Left kidney (tissue), 2 donors: ENCODE results near the gene HOXA7. TPM values are rescaled to one million over a fixed set of nuclear protein-coding genes. Genes with fewer than 3 reads are reported as not detected.

ENCODE experiments used
- DNase-seq: peaks from one replicate; pipeline ENCODE4 v3.0.0-alpha.2; 2013
- polyA plus RNA-seq: library from polyadenylated mRNA; unstranded; fragments of 120-200 nt; gene quantifications from one replicate; pipeline ENCODE4 v1.2.1, GENCODE V29; 2013; ENCODE audit not compliant: insufficient read length

The HOXA7 gene
- polyA plus RNA-seq, 1 donor, result 22.7 TPM

DNA sequence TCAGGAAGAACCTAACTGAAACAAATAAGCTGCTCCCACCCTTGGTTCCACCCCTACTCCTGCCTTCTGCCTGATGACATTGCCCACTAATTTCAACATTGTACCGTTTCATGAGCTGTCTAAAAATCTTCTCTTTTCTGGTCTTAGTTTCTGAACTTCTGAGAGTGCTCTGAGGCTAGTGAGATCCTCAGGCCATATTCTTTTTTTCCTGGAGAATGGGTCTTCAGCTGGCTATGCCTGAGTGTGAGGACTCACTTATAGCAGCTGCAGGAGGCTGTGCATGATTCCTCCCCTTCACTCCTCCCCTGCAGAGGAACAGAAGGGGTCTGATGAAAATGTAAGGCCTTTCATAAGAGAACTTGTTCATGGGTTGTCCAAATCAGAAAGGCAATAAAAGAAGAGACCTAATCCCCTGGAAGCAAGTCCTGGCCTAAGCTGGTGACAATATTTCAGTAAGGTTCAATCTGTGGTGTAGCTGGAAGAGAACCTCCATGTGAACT, 37.0 kb downstream of the HOXA7 start:
- no peak for DNase-seq

DNA sequence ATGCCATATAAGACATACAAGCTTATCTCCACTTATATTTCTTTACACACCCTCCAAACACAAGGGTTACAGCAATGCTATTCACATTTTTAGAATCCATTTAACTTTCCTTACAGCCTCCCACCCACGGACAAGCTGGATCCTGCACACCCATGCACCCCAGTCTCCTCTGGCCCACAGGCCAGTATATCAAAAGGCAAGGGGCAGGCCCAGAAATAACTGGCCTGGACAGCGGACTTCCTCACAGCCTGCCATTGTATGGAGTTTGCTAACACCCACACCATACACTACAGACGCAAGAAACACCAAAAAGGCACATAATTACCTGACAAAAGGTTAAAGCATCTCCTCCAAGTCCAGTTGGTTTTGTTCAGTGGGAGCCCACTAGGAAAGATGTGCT, 37.9 kb downstream of the HOXA7 start:
- no peak for DNase-seq

DNA sequence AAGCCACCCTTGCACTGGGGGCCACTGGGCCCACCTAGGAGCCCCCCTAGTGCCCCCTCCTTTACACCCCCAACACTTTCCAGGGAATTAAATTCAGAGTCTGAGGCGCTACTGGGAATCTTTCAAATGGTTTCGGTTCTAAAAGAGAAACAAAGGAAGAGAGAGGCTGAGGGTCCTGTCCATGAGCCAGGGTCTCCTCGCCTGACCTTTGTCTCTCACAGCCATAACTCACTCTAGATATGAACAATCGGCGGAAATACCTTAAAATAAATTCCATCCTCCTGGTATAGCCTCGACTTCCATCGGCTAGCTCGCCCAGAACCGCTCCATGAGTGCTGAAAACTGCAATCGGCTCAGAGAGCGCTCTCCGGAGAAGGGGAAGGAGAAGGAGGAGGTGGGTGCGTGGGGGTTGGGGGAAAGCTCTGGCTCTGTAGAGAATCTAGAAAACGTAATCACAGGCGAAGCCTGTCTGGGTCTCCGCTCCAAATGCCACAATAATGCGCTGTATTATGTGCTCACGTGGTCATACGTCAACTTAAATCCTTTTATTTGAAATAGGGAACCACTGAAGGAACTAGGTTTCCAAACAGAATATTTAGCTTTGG, 38.5 kb downstream of the HOXA7 start:
- DNase-seq, result no peak

GRCh38 chr7:27116962-27117886, 39.3 kb downstream of the HOXA7 start:
- DNase-seq, result no peak

- DNase-seq, result no peak
These were observed 40.2 kb downstream of the HOXA7 start for GRCh38 chr7:27116031-27116961.

- no peak for DNase-seq
These were observed 41.1 kb downstream of the HOXA7 start for GRCh38 chr7:27115221-27116026.

GRCh38 chr7:27114881-27115220, 41.6 kb downstream of the HOXA7 start:
- no peak for DNase-seq

GRCh38 chr7:27113991-27114769, 42.3 kb downstream of the HOXA7 start:
- no peak for DNase-seq

DNA sequence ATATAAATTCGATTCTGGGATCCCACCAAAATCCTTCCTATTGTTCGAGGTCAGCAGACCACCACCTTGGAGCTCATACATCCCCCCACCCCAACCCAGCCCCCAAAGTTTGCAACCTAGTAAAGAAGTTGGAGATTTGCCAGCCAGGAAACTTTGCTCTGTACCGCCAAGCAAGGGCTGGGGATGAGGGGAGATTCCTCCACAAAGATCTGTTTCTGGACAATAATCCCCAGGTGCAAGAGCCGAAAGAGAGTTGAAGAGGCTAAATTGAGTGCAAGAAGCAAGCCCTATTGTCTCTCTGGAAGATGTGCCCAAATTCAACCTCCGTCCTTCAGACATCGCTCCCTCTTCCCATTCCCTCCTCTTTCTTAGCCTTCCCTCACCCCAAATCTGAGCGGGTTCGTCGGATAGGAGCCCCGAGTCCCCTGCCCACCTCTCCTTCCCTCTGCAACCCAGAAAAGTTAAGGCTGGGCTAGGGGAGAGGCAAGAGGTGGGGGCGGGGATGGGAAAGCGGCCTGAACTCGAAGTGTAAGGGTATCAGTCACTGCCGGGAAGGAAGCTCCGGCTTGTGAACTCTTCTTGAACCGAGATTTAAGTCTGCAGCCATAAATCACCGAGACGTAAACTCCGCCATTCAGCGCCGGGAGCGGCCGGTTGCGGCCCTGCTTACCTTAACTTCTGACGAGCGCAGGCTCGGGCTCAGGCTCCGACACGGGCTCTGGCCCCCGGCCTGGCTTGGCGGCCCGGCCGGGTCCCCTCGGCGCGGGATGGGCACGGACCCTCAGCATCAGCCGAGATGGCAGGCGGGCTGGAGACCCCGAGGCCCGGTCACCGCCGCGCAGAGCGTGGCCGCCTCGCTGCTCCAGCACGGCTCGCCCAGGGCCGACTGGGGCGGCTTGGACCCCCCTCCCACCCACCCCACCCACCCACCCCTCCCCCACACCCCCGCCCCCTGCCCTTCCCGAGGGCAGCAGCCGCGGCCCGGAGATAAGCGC, 43.2 kb downstream of the HOXA7 start:
- DNase-seq, result peak; percentile 93

- DNase-seq, result no peak
These were observed 44.1 kb downstream of the HOXA7 start for GRCh38 chr7:27112361-27112760.

GRCh38 chr7:27111751-27112277, 44.7 kb downstream of the HOXA7 start:
- no peak for DNase-seq

DNA sequence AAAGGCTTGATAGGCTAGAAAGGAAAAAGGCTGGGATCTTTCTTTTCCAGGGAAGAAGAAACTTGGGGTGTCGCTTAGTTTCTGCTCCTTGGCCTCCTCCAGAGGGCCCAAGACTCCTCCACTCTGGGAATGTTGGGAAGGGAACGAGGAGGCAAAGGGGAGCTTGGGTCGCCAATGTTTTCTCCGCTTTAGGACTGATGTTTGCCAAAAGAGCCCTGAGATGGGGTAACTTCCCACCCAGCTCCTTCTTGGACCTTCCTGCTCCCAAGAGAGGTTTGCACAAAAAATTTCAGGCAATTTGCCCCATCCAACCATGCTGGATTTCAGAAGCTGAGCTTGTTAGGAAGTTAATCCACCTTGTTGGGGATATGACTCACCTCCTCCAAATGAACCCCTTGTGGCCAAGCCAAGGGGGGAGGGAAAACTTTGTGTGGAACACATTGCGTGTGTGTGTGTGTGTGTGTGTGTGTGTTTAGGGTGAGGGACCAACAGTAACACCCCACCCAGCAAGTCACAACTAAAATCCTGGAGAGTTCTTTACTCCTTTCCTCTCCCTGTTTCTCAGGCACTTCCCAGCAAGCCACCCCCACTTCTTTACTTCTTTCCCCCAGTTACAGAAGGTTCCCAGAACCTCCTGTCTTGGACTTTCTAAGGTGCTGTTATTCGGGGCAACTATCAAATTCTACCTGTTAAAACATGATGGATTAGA, 45.3 kb downstream of the HOXA7 start:
- no peak for DNase-seq

DNA sequence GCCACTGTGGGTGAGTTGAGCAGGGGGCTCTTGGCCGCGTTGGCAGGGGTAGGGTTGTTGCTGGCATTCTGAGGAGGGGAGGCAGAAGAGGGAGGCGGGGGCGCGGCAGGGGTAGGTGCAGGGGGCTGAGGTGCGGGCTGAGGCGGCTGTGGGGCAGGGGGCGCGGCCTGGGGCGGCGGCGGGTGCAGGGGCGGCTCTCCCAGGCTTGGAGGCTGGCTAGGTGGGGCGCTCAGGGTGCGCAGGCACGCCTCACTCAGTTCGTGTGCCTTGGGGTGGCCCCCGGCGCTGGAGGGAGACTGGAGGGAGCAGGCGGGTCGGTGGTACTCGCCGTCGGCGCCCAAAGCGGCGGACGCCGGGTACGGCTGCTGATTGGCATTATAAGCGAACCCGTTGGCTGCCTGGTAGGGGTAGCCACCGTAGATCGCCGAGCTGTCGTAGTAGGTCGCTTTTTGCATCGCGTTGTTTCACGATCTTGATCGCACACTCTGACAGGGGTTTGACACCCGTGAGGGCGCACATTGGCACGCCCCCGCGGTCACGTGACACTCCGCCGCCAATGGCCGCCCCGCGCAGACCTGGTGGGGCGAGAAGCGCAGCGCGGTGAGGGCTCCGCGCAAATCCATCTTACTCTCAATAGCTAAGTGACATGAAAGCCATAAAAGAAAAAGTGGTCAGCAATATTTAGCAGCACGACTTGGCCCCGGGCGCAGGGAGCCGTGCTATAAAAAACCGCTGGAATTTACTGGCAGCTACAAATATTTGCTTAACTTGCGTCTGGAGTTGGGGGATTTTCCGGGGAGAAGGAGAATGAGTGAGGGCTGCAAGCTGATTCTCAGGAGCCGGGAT, 46.1 kb downstream of the HOXA7 start:
- DNase-seq, result no peak

DNA sequence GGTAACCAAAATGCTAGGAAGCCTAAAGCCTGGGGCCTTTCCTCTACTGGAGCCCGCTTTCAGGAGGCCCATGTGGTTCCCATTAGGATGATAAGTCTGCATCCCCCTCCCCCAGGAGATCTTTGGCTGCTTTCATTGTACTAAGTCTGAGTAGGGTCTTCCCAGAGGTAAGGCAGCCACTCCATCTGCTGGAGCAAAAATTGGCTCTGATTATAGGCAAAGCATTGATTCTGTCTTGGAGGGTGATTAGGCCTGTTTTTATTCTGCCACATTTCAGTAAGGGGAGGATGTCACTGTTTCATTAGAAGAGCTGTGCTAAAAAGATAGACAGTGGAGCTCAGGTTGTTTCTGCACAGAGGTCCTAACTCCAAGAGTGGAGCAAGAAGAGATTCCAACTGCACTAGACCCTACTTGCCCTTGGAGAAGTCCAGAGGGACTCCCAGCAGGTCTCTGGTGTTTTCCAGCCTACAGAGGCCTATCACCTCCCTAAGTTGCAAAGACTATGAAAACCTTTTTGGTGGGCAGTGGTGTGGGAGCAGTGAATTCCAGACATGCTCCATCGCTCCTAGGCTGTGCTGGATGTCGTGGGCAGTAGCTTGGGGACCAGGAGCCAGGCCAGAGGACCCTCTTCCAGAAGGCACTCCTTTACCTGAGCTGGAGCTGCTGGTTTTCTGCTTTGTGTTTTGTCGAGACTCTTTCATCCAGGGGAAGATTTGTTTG, 46.8 kb downstream of the HOXA7 start:
- no peak for DNase-seq

- DNase-seq, result no peak
These were observed 47.9 kb downstream of the HOXA7 start for GRCh38 chr7:27108390-27109127.
